IPS-NIHi7 (cell line): Measurements from ENCODE around the gene F9.
"Not testable (repeated sequence)": the region's sequence is repeated elsewhere in the genome, so short reads cannot be mapped to it uniquely, and the experiment has no call there.

ENCODE experiments used
- DNase-seq: peaks from one replicate; pipeline ENCODE4 v3.0.0; 2012; ENCODE audit warnings: mixed read lengths; ENCODE audit errors: extremely low spot score

Gene F9

GRCh38 chrX:139530550-139530949, at the start of gene F9:
F9 (plus strand) TSS chrX:139530739; CDS start chrX:139530765, 26 bp downstream.
- DNase-seq: no peak

GRCh38 chrX:139483699-139484098, 46.8 kb upstream of the F9 start:
- no peak for DNase-seq

GRCh38 chrX:139484591-139484990, 45.9 kb upstream of the F9 start:
- no peak for DNase-seq

GRCh38 chrX:139495324-139495723, 35.2 kb upstream of the F9 start:
- DNase-seq: no peak

- no peak for DNase-seq
These were observed 24.2 kb upstream of the F9 start for GRCh38 chrX:139506333-139506732.

GRCh38 chrX:139508099-139508498, 22.4 kb upstream of the F9 start:
- no peak for DNase-seq

GRCh38 chrX:139518475-139518874, 12.1 kb upstream of the F9 start:
- no peak for DNase-seq

GRCh38 chrX:139528829-139529228, 1.7 kb upstream of the F9 start:
- not testable (repeated sequence) for DNase-seq

- no peak for DNase-seq
These were observed 2.3 kb downstream of the F9 start for GRCh38 chrX:139532834-139533233.

GRCh38 chrX:139533444-139533843, 2.9 kb downstream of the F9 start:
- DNase-seq: no peak

GRCh38 chrX:139538907-139539790, 8.6 kb downstream of the F9 start:
- DNase-seq: no peak

GRCh38 chrX:139542652-139543051, 12.1 kb downstream of the F9 start:
- no peak for DNase-seq

GRCh38 chrX:139543920-139544319, 13.4 kb downstream of the F9 start:
- no peak for DNase-seq

GRCh38 chrX:139544591-139544990, 14.1 kb downstream of the F9 start:
- no peak for DNase-seq

GRCh38 chrX:139554376-139554775, 23.8 kb downstream of the F9 start:
- no peak for DNase-seq

GRCh38 chrX:139554991-139555675, 24.6 kb downstream of the F9 start:
- DNase-seq: peak; percentile 17

GRCh38 chrX:139559383-139560042, 29.0 kb downstream of the F9 start:
- DNase-seq: peak; percentile 58

GRCh38 chrX:139560221-139560620, 29.7 kb downstream of the F9 start:
- no peak for DNase-seq

GRCh38 chrX:139563251-139563650, 32.7 kb downstream of the F9 start:
- no peak for DNase-seq

- DNase-seq: no peak
These were observed 36.4 kb downstream of the F9 start for GRCh38 chrX:139566981-139567380.

- DNase-seq: no peak
These were observed 50.5 kb downstream of the F9 start for GRCh38 chrX:139581068-139581467.

- no peak for DNase-seq
These were observed 55.1 kb downstream of the F9 start for GRCh38 chrX:139585613-139586012.

- DNase-seq: peak; percentile 58
These were observed 65.5 kb downstream of the F9 start for GRCh38 chrX:139596068-139596467.
